Lung (tissue), 12 donors: ENCODE data around the gene MAPK8IP3. TPM values are rescaled to one million over a fixed set of nuclear protein-coding genes. Genes with fewer than 3 reads are reported as not detected.
"Not testable (repeated sequence)": the region's sequence is repeated elsewhere in the genome, so short reads cannot be mapped to it uniquely, and the experiment has no call there.

Source experiments
- ATAC-seq: fragments of 200-7000 bp; cut with Tn5 transposase; one replicate; pipeline ENCODE4 v1.9.1; 2020; ENCODE audit warnings: moderate number of reproducible peaks; ENCODE audit not compliant: insufficient read depth, low FRiP score
- DNase-seq, 3 donors: peaks; one replicate each; pipeline ENCODE4 v3.0.0-alpha.2; 2013 to 2017
- H3K27ac ChIP-seq, 2 donors: one replicate each; pipeline ENCODE4 v1.5.1; 2013; ENCODE audit warnings: mild to moderate bottlenecking in 2 of 2, moderate library complexity in 2 of 2, control low read depth in 1 of 2, inconsistent platforms in 1 of 2, low read depth in 1 of 2, low read length in 1 of 2
- H3K27me3 ChIP-seq, 3 donors: one replicate each; pipeline ENCODE4 v1.5.1; 2013; ENCODE audit warnings: low read length in 2 of 3; ENCODE audit not compliant: control insufficient read depth in 3 of 3, insufficient read depth in 3 of 3
- H3K36me3 ChIP-seq, 4 donors: one replicate each; pipeline ENCODE4 v1.5.1; 2013; ENCODE audit warnings: low read length in 4 of 4, mild to moderate bottlenecking in 1 of 4, moderate library complexity in 1 of 4; ENCODE audit not compliant: control insufficient read depth in 4 of 4, insufficient read depth in 4 of 4
- H3K4me1 ChIP-seq, 5 donors: one replicate each; pipeline ENCODE4 v1.5.1; 2013; ENCODE audit warnings: low read length in 5 of 5, mild to moderate bottlenecking in 2 of 5, moderate library complexity in 1 of 5; ENCODE audit not compliant: control insufficient read depth in 5 of 5, insufficient read depth in 5 of 5
- H3K4me3 ChIP-seq: one replicate; pipeline ENCODE4 v1.5.1; 2013; ENCODE audit warnings: mild to moderate bottlenecking, control low read depth, moderate library complexity
- H3K9ac ChIP-seq, 2 donors: one replicate each; pipeline ENCODE4 v1.5.1; 2013; ENCODE audit warnings: low read length in 2 of 2, control low read depth in 1 of 2; ENCODE audit not compliant: insufficient read depth in 1 of 2
- H3K9me3 ChIP-seq, 4 donors: one replicate each; pipeline ENCODE4 v1.5.1; 2013; ENCODE audit warnings: low read length in 3 of 4, mild to moderate bottlenecking in 1 of 4, moderate library complexity in 1 of 4; ENCODE audit not compliant: control insufficient read depth in 4 of 4, insufficient read depth in 3 of 4
- WGBS, 2 donors: extraction: QIAGEN DNeasy Blood & Tissue Kit; methylation state at CpG; one replicate each; pipeline ENCODE4 v1.1.7; 2013; 5-methylcytosine and 5-hydroxymethylcytosine counted together
- polyA plus RNA-seq, 2 donors: library from polyadenylated mRNA; stranded (reverse); fragments of 200-250 nt; gene quantifications; one replicate each; pipeline ENCODE4 v1.2.1, GENCODE V29; 2013
- total RNA-seq, 2 donors: library from RNA; depleted of rRNA in 1 of 2; stranded (reverse); fragments of >200 nt in 1 of 2; gene quantifications; one replicate each; pipeline ENCODE4 v1.2.1, GENCODE V29; 2014 to 2021
- TF ChIP-seq, protein P1 (sequence below): IDR thresholded peaks from 2 replicates; pipeline ENCODE4 v1.5.1; 2012; ENCODE audit warnings: mild to moderate bottlenecking; ENCODE audit errors: control extremely low read depth, extremely low read depth
- donor health status: control.
- donor health status: control.
- donor health status: Bipolar disorder and iron deficiency.
- donor health status: healthy.
- donor health status: DM: yes; HTN: yes; CAD: no.

Gene MAPK8IP3
- total and polyA plus RNA-seq, 4 donors: 40.3 to 76.7 (median 63.6) TPM

DNA sequence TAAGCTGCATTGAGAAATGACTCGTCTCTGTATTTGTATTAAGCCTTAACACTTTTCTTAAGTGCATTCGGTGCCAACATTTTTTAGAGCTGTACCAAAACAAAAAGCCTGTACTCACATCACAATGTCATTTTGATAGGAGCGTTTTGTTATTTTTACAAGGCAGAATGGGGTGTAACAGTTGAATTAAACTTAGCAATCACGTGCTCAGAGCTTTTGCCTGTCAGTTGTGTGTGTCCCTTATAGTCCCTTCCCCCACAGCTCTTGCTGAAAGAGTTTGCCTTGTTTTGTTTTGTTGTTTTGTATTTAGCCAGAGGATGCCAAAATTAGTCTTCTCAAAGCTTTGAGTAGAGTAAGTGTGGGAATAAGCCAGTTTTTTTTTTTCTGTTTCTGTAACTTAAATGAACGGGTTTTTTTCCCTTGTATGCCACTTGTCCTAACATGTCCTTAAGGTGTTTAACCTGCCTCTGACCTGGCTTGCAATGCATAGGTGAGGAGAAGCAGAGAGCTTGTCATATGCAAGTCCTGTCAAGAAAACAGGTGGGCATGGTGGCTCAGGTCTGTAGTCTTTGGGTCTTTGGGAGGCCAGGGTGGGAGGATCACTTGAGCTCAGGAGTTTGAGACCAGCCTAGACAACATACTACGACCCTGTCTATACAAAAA lies 4.6 kb upstream of the MAPK8IP3 start:
- no peaks in the 10 kb centered on the region for H3K27me3 ChIP-seq
- ATAC-seq (no peak), DNase-seq (no peak)
- H3K4me3 ChIP-seq: no peak overlapping the region
- peaks cover 0 to 2% (median 0%) of the 10 kb centered on the region in 5 donors for H3K4me1 ChIP-seq
- H3K9me3 ChIP-seq: no peaks in the 10 kb centered on the region
- no peak overlapping the region for H3K9ac ChIP-seq
- TF ChIP-seq, protein P1, sequence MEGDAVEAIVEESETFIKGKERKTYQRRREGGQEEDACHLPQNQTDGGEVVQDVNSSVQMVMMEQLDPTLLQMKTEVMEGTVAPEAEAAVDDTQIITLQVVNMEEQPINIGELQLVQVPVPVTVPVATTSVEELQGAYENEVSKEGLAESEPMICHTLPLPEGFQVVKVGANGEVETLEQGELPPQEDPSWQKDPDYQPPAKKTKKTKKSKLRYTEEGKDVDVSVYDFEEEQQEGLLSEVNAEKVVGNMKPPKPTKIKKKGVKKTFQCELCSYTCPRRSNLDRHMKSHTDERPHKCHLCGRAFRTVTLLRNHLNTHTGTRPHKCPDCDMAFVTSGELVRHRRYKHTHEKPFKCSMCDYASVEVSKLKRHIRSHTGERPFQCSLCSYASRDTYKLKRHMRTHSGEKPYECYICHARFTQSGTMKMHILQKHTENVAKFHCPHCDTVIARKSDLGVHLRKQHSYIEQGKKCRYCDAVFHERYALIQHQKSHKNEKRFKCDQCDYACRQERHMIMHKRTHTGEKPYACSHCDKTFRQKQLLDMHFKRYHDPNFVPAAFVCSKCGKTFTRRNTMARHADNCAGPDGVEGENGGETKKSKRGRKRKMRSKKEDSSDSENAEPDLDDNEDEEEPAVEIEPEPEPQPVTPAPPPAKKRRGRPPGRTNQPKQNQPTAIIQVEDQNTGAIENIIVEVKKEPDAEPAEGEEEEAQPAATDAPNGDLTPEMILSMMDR: no peak
- peaks cover 14 to 24% (median 20%) of the 10 kb centered on the region in 4 donors for H3K36me3 ChIP-seq
- 81 to 88% methylated on average over 6 of the region's 6 CpGs for WGBS, 2 donors
- H3K27ac ChIP-seq: no peak overlapping the region

DNA sequence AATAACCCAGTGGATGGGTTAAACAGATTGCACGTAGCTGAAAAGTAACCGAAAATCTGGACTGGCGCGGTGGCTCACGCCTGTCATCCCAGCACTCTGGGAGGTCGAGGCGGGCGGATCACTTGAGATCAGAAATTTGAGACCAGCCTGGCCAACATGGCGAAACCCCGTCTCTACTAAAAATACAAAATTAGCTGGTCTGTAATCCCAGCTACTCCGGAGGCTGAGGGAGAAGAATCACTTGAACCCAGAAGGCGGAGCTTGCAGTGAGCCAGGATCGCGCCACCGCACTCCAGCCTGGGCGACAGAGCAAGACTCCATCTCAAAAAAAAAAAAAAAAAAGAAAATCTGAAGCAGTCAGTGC lies 689 bp upstream of the MAPK8IP3 start:
- Histone ChIP-seq H3K27ac (peak overlapping the region; percentile 89 to 99), H3K4me1 (peaks cover 3 to 16% (median 5%) of the 10 kb centered on the region in 5 donors), H3K4me3 (peak overlapping the region; percentile 97), H3K36me3 (peaks cover 0 to 12% (median 6%) of the 10 kb centered on the region in 4 donors), H3K9ac (peak overlapping the region; percentile 29 to 72)
- H3K27me3 ChIP-seq, H3K9me3 ChIP-seq: not testable (repeated sequence)
- peak in 1 of 3 donors; percentile 40 for DNase-seq
- WGBS, 2 donors: 1% methylated on average over 15 to 16 of the region's 16 CpGs
- peak; percentile 7 for ATAC-seq

DNA sequence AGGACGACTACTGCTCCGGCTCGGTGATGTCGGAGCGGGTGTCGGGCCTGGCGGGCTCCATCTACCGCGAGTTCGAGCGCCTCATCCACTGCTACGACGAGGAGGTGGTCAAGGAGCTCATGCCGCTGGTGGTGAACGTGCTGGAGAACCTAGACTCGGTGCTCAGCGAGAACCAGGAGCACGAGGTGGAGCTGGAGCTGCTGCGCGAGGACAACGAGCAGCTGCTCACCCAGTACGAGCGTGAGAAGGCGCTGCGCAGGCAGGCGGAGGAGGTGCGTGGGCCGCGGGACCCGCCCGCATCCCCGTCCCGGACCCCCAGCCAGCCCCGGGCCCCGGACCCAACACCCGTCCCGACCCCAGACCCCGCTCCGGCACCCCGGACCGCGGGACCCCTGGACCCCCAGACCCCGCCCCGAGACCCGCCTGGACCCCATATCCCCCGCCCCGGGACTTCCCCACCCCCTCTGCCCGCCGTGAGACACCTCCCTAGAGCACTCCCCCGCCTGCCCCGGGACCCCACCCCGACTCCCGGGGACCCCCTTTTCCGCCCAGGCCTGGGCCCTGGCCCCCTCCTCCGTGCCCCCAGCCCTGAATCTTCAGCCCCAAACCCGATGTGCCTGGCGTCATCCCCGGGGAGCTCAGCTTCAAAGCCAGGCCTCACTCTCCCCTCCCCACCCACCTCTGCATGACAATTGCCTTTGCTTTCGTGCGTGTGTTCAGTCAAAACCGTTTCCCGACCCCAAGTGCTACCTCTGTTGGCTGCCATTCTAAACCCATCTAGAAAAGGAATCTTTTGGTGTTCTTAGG lies 594 bp downstream of the MAPK8IP3 start:
- DNase-seq (peak in 2 of 3 donors; percentile 21 to 40), ATAC-seq (peak; percentile 9)

More for the DNA sequence above, 594 bp downstream of the MAPK8IP3 start:
- TF ChIP-seq, protein P1: no peak
- peak overlapping the region; percentile 70 to 72 for H3K9ac ChIP-seq
- no peaks in the 10 kb centered on the region for H3K27me3 ChIP-seq
- peak overlapping the region; percentile 89 to 94 for H3K27ac ChIP-seq
- H3K9me3 ChIP-seq: no peaks in the 10 kb centered on the region
- peaks cover 0 to 11% (median 3%) of the 10 kb centered on the region in 4 donors for H3K36me3 ChIP-seq
- WGBS, 2 donors: 0 to 1% methylated on average over 45 to 62 of the region's 62 CpGs
- H3K4me1 ChIP-seq: peaks cover 3 to 16% (median 5%) of the 10 kb centered on the region in 5 donors
- peak overlapping the region; percentile 97 for H3K4me3 ChIP-seq
